ENCODE data around the gene RASGRP4. TPM values are rescaled to one million over a fixed set of nuclear protein-coding genes. Genes with fewer than 3 reads are reported as not detected.

Gene RASGRP4
- total and polyA plus RNA-seq, 7 donors, result 0.69 to 3.6 (median 3.0) TPM

DNA sequence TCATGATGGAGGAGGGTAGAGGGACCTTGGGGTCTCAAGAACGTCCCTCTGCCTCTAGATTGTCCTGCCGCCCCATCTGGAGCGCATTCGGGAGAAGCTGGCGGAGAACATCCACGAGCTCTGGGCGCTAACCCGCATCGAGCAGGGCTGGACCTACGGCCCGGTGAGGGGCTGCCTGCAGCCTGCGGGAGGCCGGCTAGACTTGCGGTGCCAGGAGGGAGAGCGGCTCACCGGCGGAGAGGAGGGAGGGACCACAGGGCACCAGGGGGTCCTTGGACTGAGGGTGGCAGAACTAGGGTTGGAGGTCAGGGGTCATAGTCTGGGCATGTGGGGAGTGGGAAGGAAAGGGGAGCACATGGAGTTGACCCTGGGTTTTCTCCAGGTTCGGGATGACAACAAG, 37.3 kb upstream of the RASGRP4 start:
- no peaks in the 10 kb centered on the region for H3K4me1 ChIP-seq
- TF ChIP-seq EP300 (IDR thresholded peaks at IDR 0.05) (no peak), POLR2A (IDR thresholded peaks at IDR 0.05) (no peak), POLR2AphosphoS5 (IDR thresholded peaks at IDR 0.05) (no peak)
- TF ChIP-seq, protein P1, sequence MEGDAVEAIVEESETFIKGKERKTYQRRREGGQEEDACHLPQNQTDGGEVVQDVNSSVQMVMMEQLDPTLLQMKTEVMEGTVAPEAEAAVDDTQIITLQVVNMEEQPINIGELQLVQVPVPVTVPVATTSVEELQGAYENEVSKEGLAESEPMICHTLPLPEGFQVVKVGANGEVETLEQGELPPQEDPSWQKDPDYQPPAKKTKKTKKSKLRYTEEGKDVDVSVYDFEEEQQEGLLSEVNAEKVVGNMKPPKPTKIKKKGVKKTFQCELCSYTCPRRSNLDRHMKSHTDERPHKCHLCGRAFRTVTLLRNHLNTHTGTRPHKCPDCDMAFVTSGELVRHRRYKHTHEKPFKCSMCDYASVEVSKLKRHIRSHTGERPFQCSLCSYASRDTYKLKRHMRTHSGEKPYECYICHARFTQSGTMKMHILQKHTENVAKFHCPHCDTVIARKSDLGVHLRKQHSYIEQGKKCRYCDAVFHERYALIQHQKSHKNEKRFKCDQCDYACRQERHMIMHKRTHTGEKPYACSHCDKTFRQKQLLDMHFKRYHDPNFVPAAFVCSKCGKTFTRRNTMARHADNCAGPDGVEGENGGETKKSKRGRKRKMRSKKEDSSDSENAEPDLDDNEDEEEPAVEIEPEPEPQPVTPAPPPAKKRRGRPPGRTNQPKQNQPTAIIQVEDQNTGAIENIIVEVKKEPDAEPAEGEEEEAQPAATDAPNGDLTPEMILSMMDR (IDR thresholded peaks at IDR 0.05), result no peak
- H3K27ac ChIP-seq, result no peak overlapping the region
- H3K4me3 ChIP-seq, result no peak overlapping the region
- DNase-seq, result no peak
- WGBS, 2 donors, result 92 to 93% methylated on average over 18 of the region's 18 CpGs
- H3K36me3 ChIP-seq, result no peaks in the 10 kb centered on the region
- H3K9me3 ChIP-seq, result no peaks in the 10 kb centered on the region
- intact Hi-C loops (cut with DNase I), result no loop called here
- peaks cover 0 to 11% (median 0%) of the 10 kb centered on the region in 3 donors for H3K27me3 ChIP-seq

- Histone ChIP-seq H3K9me3 (no peaks in the 10 kb centered on the region), H3K36me3 (no peaks in the 10 kb centered on the region), H3K4me3 (no peak overlapping the region), H3K27ac (no peak overlapping the region), H3K27me3 (peaks cover 0 to 11% (median 0%) of the 10 kb centered on the region in 3 donors), H3K4me1 (no peaks in the 10 kb centered on the region)
- TF ChIP-seq POLR2A (IDR thresholded peaks at IDR 0.05) (no peak), EP300 (IDR thresholded peaks at IDR 0.05) (no peak), POLR2AphosphoS5 (IDR thresholded peaks at IDR 0.05) (no peak)
- TF ChIP-seq, protein P1 (IDR thresholded peaks at IDR 0.05), result no peak
- no peak for DNase-seq
- intact Hi-C loops (cut with DNase I), result no loop called here
- 80 to 83% methylated on average over 13 of the region's 13 CpGs for WGBS, 2 donors
These were observed 33.0 kb upstream of the RASGRP4 start for GRCh38 chr19:38458991-38459390.

GRCh38 chr19:38457690-38458405, 31.8 kb upstream of the RASGRP4 start:
- no peaks in the 10 kb centered on the region for H3K36me3 ChIP-seq
- H3K9me3 ChIP-seq, result no peaks in the 10 kb centered on the region
- DNase-seq, result no peak
- no peak overlapping the region for H3K27ac ChIP-seq
- intact Hi-C loops (cut with DNase I), result no loop called here
- H3K27me3 ChIP-seq, result no peaks in the 10 kb centered on the region
- 89 to 91% methylated on average over 15 of the region's 15 CpGs for WGBS, 2 donors
- no peaks in the 10 kb centered on the region for H3K4me1 ChIP-seq
- TF ChIP-seq POLR2A (IDR thresholded peaks at IDR 0.05) (no peak), EP300 (IDR thresholded peaks at IDR 0.05) (no peak), POLR2AphosphoS5 (IDR thresholded peaks at IDR 0.05) (no peak)
- TF ChIP-seq, protein P1 (IDR thresholded peaks at IDR 0.05), result no peak
- no peak overlapping the region for H3K4me3 ChIP-seq

DNA sequence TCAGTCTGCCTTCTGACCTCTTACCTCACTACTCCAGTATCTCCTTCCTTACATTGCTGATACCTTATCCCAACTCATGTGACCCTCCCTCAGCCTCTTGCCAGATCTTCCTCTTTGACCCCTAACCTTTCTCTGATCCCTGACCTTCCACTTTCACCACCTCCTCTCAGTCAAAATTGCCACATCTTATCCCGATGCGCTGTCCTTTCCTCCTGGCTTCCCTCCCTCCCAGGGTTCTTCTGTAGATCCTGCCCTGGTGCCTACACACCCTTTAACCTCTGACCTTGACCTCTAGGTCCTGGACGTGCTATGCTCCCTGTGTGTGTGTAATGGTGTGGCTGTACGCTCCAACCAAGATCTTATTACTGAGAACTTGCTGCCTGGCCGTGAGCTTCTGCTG, 31.2 kb upstream of the RASGRP4 start:
- Histone ChIP-seq H3K4me1 (no peaks in the 10 kb centered on the region), H3K36me3 (no peaks in the 10 kb centered on the region), H3K9me3 (no peaks in the 10 kb centered on the region), H3K4me3 (no peak overlapping the region), H3K27ac (no peak overlapping the region), H3K27me3 (no peaks in the 10 kb centered on the region)
- WGBS, 2 donors, result 62 to 76% methylated on average over 5 of the region's 5 CpGs
- no peak for DNase-seq
- intact Hi-C loops (cut with DNase I), result no loop called here
- no peak for TF ChIP-seq POLR2AphosphoS5 (IDR thresholded peaks at IDR 0.05)
- no peak for TF ChIP-seq EP300 (IDR thresholded peaks at IDR 0.05)
- TF ChIP-seq, protein P1 (IDR thresholded peaks at IDR 0.05), result no peak
- TF ChIP-seq POLR2A (IDR thresholded peaks at IDR 0.05), result no peak

DNA sequence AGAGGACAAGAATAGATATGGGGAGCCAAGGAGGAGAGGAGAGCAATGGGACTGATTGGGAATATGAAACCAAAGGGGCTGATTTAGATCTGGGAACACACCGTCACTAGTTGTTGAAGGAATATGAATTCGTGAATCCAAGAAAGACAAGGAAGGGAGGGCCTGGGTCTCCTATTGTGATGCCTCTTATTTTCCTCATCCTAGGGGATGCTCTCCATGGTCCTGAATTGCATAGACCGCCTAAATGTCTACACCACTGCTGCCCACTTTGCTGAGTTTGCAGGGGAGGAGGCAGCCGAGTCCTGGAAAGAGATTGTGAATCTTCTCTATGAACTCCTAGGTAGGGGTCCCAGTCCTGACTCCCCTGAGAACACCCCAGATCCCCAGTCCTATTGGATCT, 29.0 kb upstream of the RASGRP4 start:
- intact Hi-C loops (cut with DNase I), result no loop called here
- DNase-seq, result no peak
- H3K9me3 ChIP-seq, result no peaks in the 10 kb centered on the region
- H3K27me3 ChIP-seq, result no peaks in the 10 kb centered on the region
- WGBS, 2 donors, result 64 to 72% methylated on average over 4 of the region's 4 CpGs
- no peak for TF ChIP-seq POLR2AphosphoS5 (IDR thresholded peaks at IDR 0.05)
- no peak for TF ChIP-seq EP300 (IDR thresholded peaks at IDR 0.05)
- no peak for TF ChIP-seq POLR2A (IDR thresholded peaks at IDR 0.05)
- TF ChIP-seq, protein P1 (IDR thresholded peaks at IDR 0.05), result no peak
- H3K4me1 ChIP-seq, result no peaks in the 10 kb centered on the region
- no peak overlapping the region for H3K4me3 ChIP-seq
- no peak overlapping the region for H3K27ac ChIP-seq
- no peaks in the 10 kb centered on the region for H3K36me3 ChIP-seq
